ENCODE measurements around the gene CRAT. TPM values are rescaled to one million over a fixed set of nuclear protein-coding genes. Genes with fewer than 3 reads are reported as not detected.
"Not testable (repeated sequence)": the region's sequence is repeated elsewhere in the genome, so short reads cannot be mapped to it uniquely, and the experiment has no call there.

The CRAT gene
- polyA plus RNA-seq, 1 experiment, result 24.3 TPM

DNA sequence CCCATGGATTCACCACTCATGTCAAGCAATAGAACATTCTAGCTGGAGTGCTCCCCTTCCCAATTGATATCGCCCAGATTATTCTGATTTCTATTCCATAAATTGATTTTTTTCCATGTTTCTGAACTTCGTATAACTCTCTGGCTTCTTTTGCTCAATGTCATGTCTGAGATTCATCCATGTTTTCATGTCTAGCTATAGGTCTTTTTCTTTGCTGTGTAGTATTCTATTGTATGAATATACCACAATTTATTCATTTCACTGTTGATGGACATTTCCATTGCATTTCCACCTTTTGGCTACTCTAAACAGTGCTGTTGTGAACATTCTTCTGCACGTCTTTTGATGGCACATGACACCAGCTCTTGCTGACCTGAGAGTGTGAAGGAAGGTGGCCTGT lies 20.2 kb upstream of the CRAT start:
- H3K9me3 ChIP-seq (ENCODE audit: control insufficient read depth, insufficient read depth, low read length), result no peaks in the 10 kb centered on the region
- no peak overlapping the region for H3K27ac ChIP-seq (ENCODE audit: low read depth, low read length)
- DNase-seq (ENCODE audit: low read depth, low spot score), result no peak
- POLR2A ChIA-PET, result interaction anchor here (0.8 kb wide), 1 partner anchor 44 kb away, joined by 3 read pairs; no protein-coding TSS in a partner anchor
- H3K4me3 ChIP-seq (ENCODE audit: low read depth, low read length), result no peak overlapping the region
- H3K27me3 ChIP-seq (ENCODE audit: control insufficient read depth, insufficient read depth, low read length), result no peaks in the 10 kb centered on the region
- TF ChIP-seq, protein P1, sequence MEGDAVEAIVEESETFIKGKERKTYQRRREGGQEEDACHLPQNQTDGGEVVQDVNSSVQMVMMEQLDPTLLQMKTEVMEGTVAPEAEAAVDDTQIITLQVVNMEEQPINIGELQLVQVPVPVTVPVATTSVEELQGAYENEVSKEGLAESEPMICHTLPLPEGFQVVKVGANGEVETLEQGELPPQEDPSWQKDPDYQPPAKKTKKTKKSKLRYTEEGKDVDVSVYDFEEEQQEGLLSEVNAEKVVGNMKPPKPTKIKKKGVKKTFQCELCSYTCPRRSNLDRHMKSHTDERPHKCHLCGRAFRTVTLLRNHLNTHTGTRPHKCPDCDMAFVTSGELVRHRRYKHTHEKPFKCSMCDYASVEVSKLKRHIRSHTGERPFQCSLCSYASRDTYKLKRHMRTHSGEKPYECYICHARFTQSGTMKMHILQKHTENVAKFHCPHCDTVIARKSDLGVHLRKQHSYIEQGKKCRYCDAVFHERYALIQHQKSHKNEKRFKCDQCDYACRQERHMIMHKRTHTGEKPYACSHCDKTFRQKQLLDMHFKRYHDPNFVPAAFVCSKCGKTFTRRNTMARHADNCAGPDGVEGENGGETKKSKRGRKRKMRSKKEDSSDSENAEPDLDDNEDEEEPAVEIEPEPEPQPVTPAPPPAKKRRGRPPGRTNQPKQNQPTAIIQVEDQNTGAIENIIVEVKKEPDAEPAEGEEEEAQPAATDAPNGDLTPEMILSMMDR (IDR thresholded peaks at IDR 0.05; ENCODE audit: low read depth, low read length), result no peak
- CTCF ChIA-PET, result interaction anchor here (0.6 to 16.1 kb wide), 15 partner anchors 9 to 509 kb away, joined by 3 to 302 read pairs (median 12); partner anchors contain the start of genes C9orf50 and NTMT1

DNA sequence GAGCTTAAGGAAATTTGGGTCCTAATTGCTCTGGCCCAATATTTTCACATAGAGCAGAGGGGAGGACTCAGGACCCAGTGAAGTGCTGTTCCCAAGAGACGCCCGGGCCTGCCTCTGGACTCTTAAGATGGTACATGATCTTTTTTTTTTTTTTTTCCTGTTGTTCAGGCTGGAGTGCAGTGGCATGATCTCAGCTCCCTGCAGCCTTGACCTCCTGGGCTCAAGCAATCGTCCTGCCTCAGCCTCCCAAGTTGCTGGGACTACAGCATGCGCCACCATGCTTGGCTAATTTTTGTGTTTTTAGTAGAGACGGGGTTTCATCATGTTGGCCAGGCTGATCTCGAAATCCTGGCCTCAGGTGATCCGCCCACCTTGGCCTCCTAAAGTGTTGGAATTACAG lies 19.7 kb upstream of the CRAT start:
- DNase-seq (ENCODE audit: low read depth, low spot score); H3K9me3 ChIP-seq (ENCODE audit: control insufficient read depth, insufficient read depth, low read length); H3K27me3 ChIP-seq (ENCODE audit: control insufficient read depth, insufficient read depth, low read length); H3K4me3 ChIP-seq (ENCODE audit: low read depth, low read length); H3K27ac ChIP-seq (ENCODE audit: low read depth, low read length): not testable (repeated sequence)
- ChIA-PET POLR2A (interaction anchor here (0.7 kb wide), 2 partner anchors 489 to 509 kb away, joined by 4 to 7 read pairs; no protein-coding TSS in a partner anchor), CTCF (interaction anchor here (0.5 to 16.1 kb wide), 11 partner anchors 8 to 493 kb away, joined by 3 to 302 read pairs (median 12); partner anchors contain the start of genes C9orf50 and NTMT1)

DNA sequence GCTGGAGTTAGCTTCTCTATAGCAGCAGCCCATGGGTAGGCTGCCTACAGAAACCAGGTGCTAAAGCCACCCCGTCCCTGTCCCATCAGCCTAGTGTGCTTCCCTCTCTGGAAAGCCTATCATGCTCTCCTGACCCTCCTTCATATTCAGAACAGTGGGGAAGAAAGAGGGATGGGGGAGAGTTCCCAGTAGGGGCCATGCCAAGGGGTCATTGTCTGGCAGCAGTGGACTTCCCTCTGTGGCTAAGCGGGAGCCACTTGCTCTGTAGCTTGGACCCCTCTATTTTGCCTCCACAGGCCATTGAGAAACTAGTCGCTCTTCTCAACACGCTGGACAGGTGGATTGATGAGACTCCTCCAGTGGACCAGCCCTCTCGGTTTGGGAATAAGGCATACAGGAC lies 18.1 kb upstream of the CRAT start:
- CTCF ChIA-PET, result interaction anchor here (16.1 kb wide), 1 partner anchor 494 kb away, joined by 302 read pairs; the partner anchor contains the start of genes C9orf50 and NTMT1
- no peak for DNase-seq (ENCODE audit: low read depth, low spot score)
- Histone ChIP-seq H3K27me3 (ENCODE audit: control insufficient read depth, insufficient read depth, low read length) (no peaks in the 10 kb centered on the region), H3K9me3 (ENCODE audit: control insufficient read depth, insufficient read depth, low read length) (no peaks in the 10 kb centered on the region), H3K27ac (ENCODE audit: low read depth, low read length) (no peak overlapping the region), H3K4me3 (ENCODE audit: low read depth, low read length) (no peak overlapping the region)
- TF ChIP-seq, protein P1 (IDR thresholded peaks at IDR 0.05; ENCODE audit: low read depth, low read length), result no peak
- POLR2A ChIA-PET, result interaction anchor here (0.6 kb wide), 1 partner anchor 498 kb away, joined by 3 read pairs; no protein-coding TSS in a partner anchor

DNA sequence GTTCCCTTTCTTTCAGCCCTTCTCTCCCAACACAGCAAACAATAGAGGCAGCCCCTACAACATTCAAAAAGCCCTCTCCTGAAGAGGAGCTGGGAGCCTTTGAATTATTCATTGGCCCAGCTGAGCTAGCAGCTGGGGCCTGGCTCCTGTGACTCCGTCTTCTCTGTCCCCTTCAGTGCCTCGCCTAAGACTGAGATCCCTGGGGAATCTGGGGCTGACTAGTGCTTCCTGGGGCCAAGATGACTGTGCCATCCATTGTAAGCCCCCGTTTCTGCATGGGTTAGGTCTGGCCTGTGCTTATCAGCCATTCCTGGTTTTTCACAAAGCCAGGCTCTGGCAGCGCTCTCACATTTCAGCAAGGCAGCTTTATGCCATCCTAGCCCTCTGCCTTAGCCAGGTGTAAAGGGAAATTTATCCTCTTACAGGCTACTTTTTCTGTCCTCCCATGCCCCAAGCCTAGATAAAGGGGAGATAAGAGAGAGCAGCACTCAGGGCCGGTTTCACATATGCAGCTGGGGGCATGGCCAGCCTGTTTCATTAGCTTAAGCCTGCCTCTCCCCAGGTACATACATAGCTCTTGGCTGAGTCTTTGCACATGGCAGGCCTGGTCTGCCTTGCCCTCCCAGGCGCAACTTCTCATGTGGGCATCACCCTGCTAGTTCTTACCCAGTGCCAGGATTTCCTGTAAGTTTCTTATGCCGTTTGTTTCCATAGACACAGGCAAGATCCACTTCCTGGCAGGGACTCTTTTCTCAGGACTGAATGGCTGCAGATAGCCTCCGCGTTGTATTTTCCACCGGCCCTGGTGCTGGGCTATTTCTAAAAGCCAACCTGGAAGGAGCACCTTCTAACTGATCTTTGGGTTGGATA lies 16.4 kb upstream of the CRAT start:
- no peaks in the 10 kb centered on the region for H3K9me3 ChIP-seq (ENCODE audit: control insufficient read depth, insufficient read depth, low read length)
- CTCF ChIA-PET, result interaction anchor here (1.0 to 1.5 kb wide), 4 partner anchors 16 to 497 kb away, joined by 3 to 7 read pairs (median 3); no protein-coding TSS in a partner anchor
- TF ChIP-seq, protein P1 (IDR thresholded peaks at IDR 0.05; ENCODE audit: low read depth, low read length), result no peak
- H3K27ac ChIP-seq (ENCODE audit: low read depth, low read length), result no peak overlapping the region
- no peak for DNase-seq (ENCODE audit: low read depth, low spot score)
- no peaks in the 10 kb centered on the region for H3K27me3 ChIP-seq (ENCODE audit: control insufficient read depth, insufficient read depth, low read length)
- POLR2A ChIA-PET, result no interaction called here
- no peak overlapping the region for H3K4me3 ChIP-seq (ENCODE audit: low read depth, low read length)

DNA sequence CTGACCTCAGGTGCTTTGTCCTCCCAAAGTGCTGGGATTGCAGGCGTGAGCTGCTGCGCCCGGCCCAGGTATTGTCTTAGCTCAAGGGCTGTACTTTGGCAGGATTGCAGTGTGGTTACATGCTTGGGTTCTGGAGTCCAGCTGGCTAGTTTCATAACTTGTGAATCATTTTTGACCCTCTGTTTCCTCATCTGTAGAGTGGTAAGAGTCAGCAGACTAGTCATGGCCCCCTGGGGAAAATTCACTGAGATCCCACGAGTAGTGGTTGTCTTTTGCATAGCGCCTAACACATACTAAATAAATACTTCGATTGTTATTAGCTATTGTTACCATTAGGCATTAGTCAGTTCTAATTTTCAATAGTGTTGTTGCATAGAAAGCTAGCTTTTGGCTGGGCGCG lies 14.9 kb upstream of the CRAT start:
- Histone ChIP-seq H3K27ac (ENCODE audit: low read depth, low read length) (no peak overlapping the region), H3K9me3 (ENCODE audit: control insufficient read depth, insufficient read depth, low read length) (no peaks in the 10 kb centered on the region), H3K27me3 (ENCODE audit: control insufficient read depth, insufficient read depth, low read length) (no peaks in the 10 kb centered on the region), H3K4me3 (ENCODE audit: low read depth, low read length) (no peak overlapping the region)
- TF ChIP-seq, protein P1 (IDR thresholded peaks at IDR 0.05; ENCODE audit: low read depth, low read length), result no peak
- ChIA-PET CTCF (interaction anchor here (0.7 to 1.5 kb wide), 4 partner anchors 18 to 499 kb away, joined by 3 to 10 read pairs (median 5); no protein-coding TSS in a partner anchor), POLR2A (no interaction called here)
- DNase-seq (ENCODE audit: low read depth, low spot score), result no peak

Measured in AG04450 (cell line).